Measurements from ENCODE around the gene ZNF557. TPM values are rescaled to one million over a fixed set of nuclear protein-coding genes. Genes with fewer than 3 reads are reported as not detected.
"Not testable (repeated sequence)": the region's sequence is repeated elsewhere in the genome, so short reads cannot be mapped to it uniquely, and the experiment has no call there.

The ZNF557 gene
- total RNA-seq, 5 donors from 2014 or later (not counting 1 experiment from before 2014, with no cell fraction given), result 12.7 to 28.2 (median 24.6) TPM

- no CpG with 5 or more reads among the region's 7 CpGs for WGBS (ENCODE audit: insufficient coverage)
- H3K4me1 ChIP-seq (ENCODE audit: control insufficient read depth in 1 of 2, extremely low read depth in 1 of 2, insufficient read depth in 2 of 2, low read length in 2 of 2); CTCF ChIA-PET; H3K27me3 Mint-ChIP-seq; H3K4me3 Mint-ChIP-seq; POLR2A ChIA-PET; H3K9me3 ChIP-seq; H3K27ac Mint-ChIP-seq; H3K4me3 ChIP-seq (ENCODE audit: control insufficient read depth in 1 of 2, extremely low read depth in 1 of 2, low read length in 1 of 2); ATAC-seq (replicated peaks in 1 of 4); H3K36me3 ChIP-seq (ENCODE audit: control insufficient read depth in 2 of 2, extremely low read depth in 1 of 2, insufficient read depth in 1 of 2, low read length in 1 of 2); H3K27me3 ChIP-seq (replicated peaks in 1 of 2; ENCODE audit: control insufficient read depth in 2 of 2, extremely low read depth in 1 of 2, insufficient read depth in 2 of 2, low read length in 1 of 2); H3K27ac ChIP-seq (ENCODE audit: low read length); H3K4me1 Mint-ChIP-seq; DNase-seq; H3K9me3 Mint-ChIP-seq; H3K36me3 Mint-ChIP-seq: not testable (repeated sequence)
These were observed 20.5 kb upstream of the ZNF557 start, which contains the start of gene MBD3L2 for GRCh38 chr19:7049021-7049420. TSS of gene MBD3L2 (plus strand) at chr19:7049321. CDS start at chr19:7049374, 53 bp downstream.

- H3K36me3 ChIP-seq (ENCODE audit: control insufficient read depth in 2 of 2, extremely low read depth in 1 of 2, insufficient read depth in 1 of 2, low read length in 1 of 2); H3K9me3 Mint-ChIP-seq; H3K27me3 Mint-ChIP-seq; H3K4me1 ChIP-seq (ENCODE audit: control insufficient read depth in 1 of 2, extremely low read depth in 1 of 2, insufficient read depth in 2 of 2, low read length in 2 of 2); H3K36me3 Mint-ChIP-seq; ATAC-seq (replicated peaks in 1 of 4); CTCF ChIA-PET; POLR2A ChIA-PET; H3K27me3 ChIP-seq (replicated peaks in 1 of 2; ENCODE audit: control insufficient read depth in 2 of 2, extremely low read depth in 1 of 2, insufficient read depth in 2 of 2, low read length in 1 of 2); H3K4me3 ChIP-seq (ENCODE audit: control insufficient read depth in 1 of 2, extremely low read depth in 1 of 2, low read length in 1 of 2); H3K4me3 Mint-ChIP-seq; DNase-seq; H3K27ac ChIP-seq (ENCODE audit: low read length); H3K27ac Mint-ChIP-seq; H3K4me1 Mint-ChIP-seq; H3K9me3 ChIP-seq: not testable (repeated sequence)
- WGBS (ENCODE audit: insufficient coverage), result no CpG with 5 or more reads among the region's 5 CpGs
These were observed 18.1 kb upstream of the ZNF557 start for GRCh38 chr19:7051421-7051820.

GRCh38 chr19:7052896-7053295 lies 16.6 kb upstream of the ZNF557 start:
- DNase-seq; H3K27me3 ChIP-seq (replicated peaks in 1 of 2; ENCODE audit: control insufficient read depth in 2 of 2, extremely low read depth in 1 of 2, insufficient read depth in 2 of 2, low read length in 1 of 2); H3K4me3 ChIP-seq (ENCODE audit: control insufficient read depth in 1 of 2, extremely low read depth in 1 of 2, low read length in 1 of 2); H3K4me3 Mint-ChIP-seq; H3K27ac ChIP-seq (ENCODE audit: low read length); H3K27ac Mint-ChIP-seq; H3K4me1 Mint-ChIP-seq; H3K36me3 Mint-ChIP-seq; H3K27me3 Mint-ChIP-seq; H3K36me3 ChIP-seq (ENCODE audit: control insufficient read depth in 2 of 2, extremely low read depth in 1 of 2, insufficient read depth in 1 of 2, low read length in 1 of 2); POLR2A ChIA-PET; ATAC-seq (replicated peaks in 1 of 4); H3K9me3 Mint-ChIP-seq; H3K9me3 ChIP-seq; CTCF ChIA-PET; H3K4me1 ChIP-seq (ENCODE audit: control insufficient read depth in 1 of 2, extremely low read depth in 1 of 2, insufficient read depth in 2 of 2, low read length in 2 of 2): not testable (repeated sequence)
- WGBS (ENCODE audit: insufficient coverage), result no CpG with 5 or more reads among the region's 7 CpGs

- CTCF ChIA-PET; H3K4me3 Mint-ChIP-seq; H3K36me3 ChIP-seq (ENCODE audit: control insufficient read depth in 2 of 2, extremely low read depth in 1 of 2, insufficient read depth in 1 of 2, low read length in 1 of 2); DNase-seq; H3K9me3 ChIP-seq; H3K36me3 Mint-ChIP-seq; H3K27ac ChIP-seq (ENCODE audit: low read length); H3K27me3 ChIP-seq (replicated peaks in 1 of 2; ENCODE audit: control insufficient read depth in 2 of 2, extremely low read depth in 1 of 2, insufficient read depth in 2 of 2, low read length in 1 of 2); H3K4me1 Mint-ChIP-seq; H3K4me1 ChIP-seq (ENCODE audit: control insufficient read depth in 1 of 2, extremely low read depth in 1 of 2, insufficient read depth in 2 of 2, low read length in 2 of 2); H3K9me3 Mint-ChIP-seq; H3K27me3 Mint-ChIP-seq; POLR2A ChIA-PET; ATAC-seq (replicated peaks in 1 of 4); H3K4me3 ChIP-seq (ENCODE audit: control insufficient read depth in 1 of 2, extremely low read depth in 1 of 2, low read length in 1 of 2); H3K27ac Mint-ChIP-seq: not testable (repeated sequence)
- WGBS (ENCODE audit: insufficient coverage), result no CpG with 5 or more reads among the region's 14 CpGs
These were observed 14.7 kb upstream of the ZNF557 start for GRCh38 chr19:7054635-7055368.

- H3K9me3 ChIP-seq; H3K4me3 ChIP-seq (ENCODE audit: control insufficient read depth in 1 of 2, extremely low read depth in 1 of 2, low read length in 1 of 2); H3K27me3 Mint-ChIP-seq; H3K27ac ChIP-seq (ENCODE audit: low read length); CTCF ChIA-PET; ATAC-seq (replicated peaks in 1 of 4); H3K4me1 ChIP-seq (ENCODE audit: control insufficient read depth in 1 of 2, extremely low read depth in 1 of 2, insufficient read depth in 2 of 2, low read length in 2 of 2); H3K4me1 Mint-ChIP-seq; H3K9me3 Mint-ChIP-seq; POLR2A ChIA-PET; H3K4me3 Mint-ChIP-seq; DNase-seq; H3K27ac Mint-ChIP-seq; H3K36me3 ChIP-seq (ENCODE audit: control insufficient read depth in 2 of 2, extremely low read depth in 1 of 2, insufficient read depth in 1 of 2, low read length in 1 of 2); H3K36me3 Mint-ChIP-seq; H3K27me3 ChIP-seq (replicated peaks in 1 of 2; ENCODE audit: control insufficient read depth in 2 of 2, extremely low read depth in 1 of 2, insufficient read depth in 2 of 2, low read length in 1 of 2): not testable (repeated sequence)
- WGBS (ENCODE audit: insufficient coverage), result 75% methylated on average over 2 of the region's 14 CpGs
These were observed 13.8 kb upstream of the ZNF557 start for GRCh38 chr19:7055679-7056078.

- H3K9me3 ChIP-seq; H3K4me1 ChIP-seq (ENCODE audit: control insufficient read depth in 1 of 2, extremely low read depth in 1 of 2, insufficient read depth in 2 of 2, low read length in 2 of 2); H3K36me3 ChIP-seq (ENCODE audit: control insufficient read depth in 2 of 2, extremely low read depth in 1 of 2, insufficient read depth in 1 of 2, low read length in 1 of 2); H3K9me3 Mint-ChIP-seq; POLR2A ChIA-PET; H3K27me3 Mint-ChIP-seq; ATAC-seq (replicated peaks in 1 of 4); H3K4me1 Mint-ChIP-seq; H3K27ac Mint-ChIP-seq; H3K27me3 ChIP-seq (replicated peaks in 1 of 2; ENCODE audit: control insufficient read depth in 2 of 2, extremely low read depth in 1 of 2, insufficient read depth in 2 of 2, low read length in 1 of 2); H3K4me3 ChIP-seq (ENCODE audit: control insufficient read depth in 1 of 2, extremely low read depth in 1 of 2, low read length in 1 of 2); CTCF ChIA-PET; DNase-seq; H3K36me3 Mint-ChIP-seq; H3K4me3 Mint-ChIP-seq; H3K27ac ChIP-seq (ENCODE audit: low read length): not testable (repeated sequence)
- WGBS (ENCODE audit: insufficient coverage), result no CpG with 5 or more reads among the region's 16 CpGs
These were observed 13.1 kb upstream of the ZNF557 start for GRCh38 chr19:7056371-7056770.

GRCh38 chr19:7058576-7058975 lies 10.9 kb upstream of the ZNF557 start, which contains the start of gene MBD3L3:
TSS of gene MBD3L3 (minus strand) at chr19:7058676. CDS start at chr19:7058605, 71 bp downstream.
- H3K36me3 Mint-ChIP-seq; H3K4me3 ChIP-seq (ENCODE audit: control insufficient read depth in 1 of 2, extremely low read depth in 1 of 2, low read length in 1 of 2); H3K27me3 ChIP-seq (replicated peaks in 1 of 2; ENCODE audit: control insufficient read depth in 2 of 2, extremely low read depth in 1 of 2, insufficient read depth in 2 of 2, low read length in 1 of 2); H3K4me1 ChIP-seq (ENCODE audit: control insufficient read depth in 1 of 2, extremely low read depth in 1 of 2, insufficient read depth in 2 of 2, low read length in 2 of 2); H3K9me3 ChIP-seq; H3K9me3 Mint-ChIP-seq; POLR2A ChIA-PET; H3K27ac ChIP-seq (ENCODE audit: low read length); DNase-seq; H3K36me3 ChIP-seq (ENCODE audit: control insufficient read depth in 2 of 2, extremely low read depth in 1 of 2, insufficient read depth in 1 of 2, low read length in 1 of 2); H3K4me3 Mint-ChIP-seq; CTCF ChIA-PET; H3K27ac Mint-ChIP-seq; H3K27me3 Mint-ChIP-seq; ATAC-seq (replicated peaks in 1 of 4); H3K4me1 Mint-ChIP-seq: not testable (repeated sequence)
- WGBS (ENCODE audit: insufficient coverage), result no CpG with 5 or more reads among the region's 8 CpGs

All from T-cell (primary cell).